Activated CD8-positive, alpha-beta memory T cell treated with anti-CD3 and anti-CD28 coated beads for 48 hours (primary cell): ENCODE results near the gene PDE11A.
"Not testable (repeated sequence)": the region's sequence is repeated elsewhere in the genome, so short reads cannot be mapped to it uniquely, and the experiment has no call there.

ENCODE experiments used
- DNase-seq, 3 experiments: peaks; one replicate each; pipeline ENCODE4 v3.0.0-alpha.2; 2020; ENCODE audit warnings: low read depth in 2 of 3, low spot score in 2 of 3

PDE11A gene

DNA sequence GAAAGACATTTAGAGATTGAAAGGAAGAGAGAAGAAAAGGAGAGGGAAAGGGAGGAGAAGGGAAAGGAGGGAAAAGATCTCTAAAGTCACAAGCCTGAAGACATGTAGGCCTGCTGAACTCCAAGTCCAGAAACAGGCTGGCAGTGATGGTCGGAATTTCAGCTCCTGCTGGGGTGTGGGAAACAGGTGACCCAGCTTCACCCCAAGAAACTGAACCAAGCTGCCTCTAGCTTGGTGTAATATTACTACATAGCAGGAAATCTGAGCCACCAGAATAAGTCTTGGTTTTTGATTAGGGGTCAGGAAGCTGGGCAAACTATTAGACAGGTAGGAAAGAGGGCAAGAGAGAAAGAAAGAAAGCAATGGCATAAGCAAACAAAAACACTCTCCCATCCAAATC is 185.8 kb downstream of the PDE11A start:
- DNase-seq = no peak

DNA sequence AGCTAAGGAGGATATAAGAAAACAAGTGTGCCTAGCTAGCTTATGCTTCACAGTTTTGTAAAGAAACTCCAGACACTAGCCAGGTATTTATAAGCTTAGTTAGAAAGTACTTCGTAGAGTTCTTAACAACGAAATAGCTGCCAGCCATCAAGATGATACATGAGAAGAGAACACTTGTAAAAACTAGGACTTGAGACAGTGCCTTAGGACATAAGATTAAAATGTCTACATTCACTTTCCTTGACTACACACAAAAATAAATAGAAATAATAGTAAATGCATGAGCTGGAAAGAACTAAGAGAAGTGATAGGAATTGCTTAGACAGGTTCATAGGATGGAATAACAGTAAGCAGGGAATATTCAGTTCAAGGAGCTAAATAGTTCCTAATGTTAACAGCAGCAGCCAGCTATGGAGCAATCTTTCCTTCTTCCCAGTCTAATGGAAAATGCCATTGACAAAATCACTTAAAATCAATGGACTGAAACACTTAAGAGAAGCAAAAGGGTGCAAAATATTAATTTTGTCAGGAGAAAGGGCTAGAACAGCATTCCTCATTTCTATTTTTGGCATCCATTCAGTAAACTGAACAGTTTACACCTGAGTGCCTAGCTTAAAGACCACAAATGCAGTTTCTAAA is 186.6 kb downstream of the PDE11A start:
- DNase-seq = no peak

DNA sequence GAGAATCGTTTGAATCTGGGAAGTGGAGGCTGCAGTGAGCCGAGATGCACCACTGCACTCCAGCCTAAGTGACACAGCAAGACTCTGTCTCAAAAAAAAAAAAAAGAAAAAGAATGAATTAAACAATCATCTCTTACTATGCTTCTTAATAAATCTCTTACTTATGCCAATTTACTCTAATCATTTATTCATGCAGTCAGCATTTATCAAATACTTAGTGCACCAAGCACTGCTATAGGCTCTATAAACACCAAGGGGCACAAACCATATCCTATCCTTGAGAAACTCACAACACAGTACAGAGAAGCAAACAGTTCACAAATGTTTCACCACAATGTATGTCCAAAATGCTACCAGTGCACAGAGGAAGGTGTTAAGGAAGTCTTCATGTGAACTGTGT is 189.4 kb downstream of the PDE11A start:
- DNase-seq = no peak

DNA sequence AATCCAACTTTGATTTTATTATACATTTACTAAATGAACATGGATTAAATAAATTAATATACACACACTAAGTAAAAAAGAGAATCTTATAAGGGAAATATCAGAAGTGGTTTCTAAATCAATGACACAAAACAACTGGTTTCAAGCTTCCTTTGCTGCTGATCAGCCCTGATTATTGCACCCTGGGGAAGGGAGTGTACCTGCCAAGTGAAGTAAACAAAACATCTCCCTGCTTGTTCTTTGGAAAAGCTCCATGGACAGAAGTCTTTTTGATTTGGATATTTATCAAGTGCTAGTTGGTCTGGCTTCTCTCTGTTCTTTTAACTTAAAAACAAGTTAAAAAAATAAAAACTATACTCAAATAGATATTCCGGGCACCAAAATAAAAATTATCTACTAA is 190.1 kb downstream of the PDE11A start:
- no peak for DNase-seq

DNA sequence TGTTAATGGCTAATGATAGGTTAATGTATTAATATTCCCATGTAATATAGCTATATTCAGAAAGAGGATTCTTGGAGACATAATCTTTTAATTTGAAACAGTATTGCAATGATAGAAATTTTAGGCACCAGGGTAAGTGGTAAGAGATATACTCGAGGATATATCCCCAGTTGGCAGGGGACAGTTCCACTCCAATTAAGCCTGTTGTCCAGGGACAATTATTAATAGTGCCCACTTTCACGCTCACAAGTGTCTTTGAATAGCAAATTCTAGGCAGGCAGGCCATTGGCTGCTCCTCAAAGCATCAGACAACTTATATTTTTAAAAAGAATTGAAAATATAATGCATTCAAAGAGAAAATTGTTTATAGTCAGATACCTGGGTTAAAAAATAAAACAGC is 190.7 kb downstream of the PDE11A start:
- no peak for DNase-seq

DNA sequence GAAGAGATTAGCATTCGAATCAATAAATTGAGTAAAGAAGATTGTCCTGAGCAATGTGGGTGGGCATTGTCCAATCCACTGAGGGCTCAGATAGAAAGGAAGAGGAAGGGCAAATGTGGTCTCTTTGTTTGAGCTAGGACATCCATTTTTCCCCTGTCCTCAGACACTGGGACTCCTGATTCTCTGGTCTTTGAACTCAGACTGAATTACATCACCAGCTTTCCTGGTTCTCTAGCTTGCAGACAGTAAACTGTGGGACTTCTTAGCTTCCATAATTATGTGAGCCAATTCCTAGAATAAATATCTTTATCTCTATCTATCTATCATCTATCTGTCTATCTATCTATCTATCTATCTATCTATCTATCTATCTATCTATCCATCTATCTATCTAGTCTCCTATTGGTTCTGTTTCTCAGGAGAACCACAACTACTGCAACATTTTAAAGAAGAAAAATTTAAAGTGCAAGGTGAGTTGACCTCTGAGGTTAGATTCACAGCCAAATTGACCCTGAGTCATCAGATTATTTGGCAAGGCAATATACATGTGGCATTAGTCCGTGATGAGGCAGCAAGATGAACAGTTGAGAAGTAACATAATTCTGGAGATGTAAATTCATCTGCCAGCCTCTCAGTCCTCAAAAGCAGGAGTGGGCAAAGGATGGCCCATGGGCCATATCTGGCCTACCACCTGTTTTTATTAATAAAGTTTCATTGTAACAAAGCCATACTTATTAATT is 191.4 kb downstream of the PDE11A start:
- no peak for DNase-seq

DNA sequence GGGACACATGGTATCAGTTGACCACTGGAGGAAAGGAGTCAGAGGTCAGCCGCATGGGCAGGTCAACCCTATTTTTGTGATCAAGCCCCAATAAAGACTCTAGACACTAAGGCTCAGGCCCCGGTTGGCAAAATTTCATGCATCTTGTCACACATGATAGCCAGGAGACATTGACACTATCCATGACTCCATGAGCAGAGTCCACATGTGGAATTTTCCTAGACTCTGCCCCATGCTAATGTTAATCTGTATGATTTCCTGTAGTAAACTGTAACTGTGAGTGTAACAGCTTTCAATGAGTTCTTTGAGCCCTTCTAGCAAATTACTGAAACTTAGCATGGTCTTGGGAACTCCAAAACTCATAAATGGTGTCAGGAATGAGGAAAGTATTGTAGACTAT is 192.3 kb downstream of the PDE11A start:
- no peak for DNase-seq

DNA sequence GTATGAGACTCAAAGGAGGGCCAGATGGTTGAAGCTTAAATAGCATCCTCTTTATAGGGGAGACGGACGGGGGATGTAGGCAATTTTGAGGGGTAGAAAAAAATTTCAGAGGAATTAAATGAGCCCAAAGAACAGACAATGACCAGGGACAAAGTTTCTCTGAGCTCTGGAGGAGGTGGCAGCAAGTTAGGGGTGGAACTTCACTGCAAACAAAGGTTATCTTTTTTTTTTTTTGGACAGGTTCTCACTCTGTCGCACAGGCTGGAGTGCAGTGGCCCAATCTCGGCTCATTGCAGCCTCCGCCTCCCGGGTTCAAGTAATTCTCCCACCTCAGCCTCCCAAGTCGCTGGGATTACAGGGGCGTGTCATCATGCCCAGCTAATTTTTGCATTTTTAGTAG is 195.6 kb downstream of the PDE11A start:
- no peak for DNase-seq

DNA sequence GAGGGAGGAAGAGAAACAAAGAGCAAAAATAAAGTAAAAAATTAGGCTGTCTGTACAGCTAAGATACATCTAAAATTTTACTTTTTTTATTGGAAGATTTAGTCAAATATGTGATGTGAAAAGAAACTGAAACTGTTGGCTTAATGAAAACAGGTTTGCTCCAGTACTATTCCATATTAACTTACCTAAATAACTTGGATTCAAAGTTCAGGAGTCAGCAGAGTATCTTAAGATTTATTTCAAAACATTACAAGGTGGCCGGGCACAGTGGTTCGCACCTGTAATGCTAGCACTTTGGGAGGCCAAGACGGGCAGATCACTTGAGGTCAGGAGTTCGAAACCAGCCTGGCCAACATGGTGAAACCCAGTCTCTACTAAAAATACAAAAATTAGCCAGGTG is 197.9 kb downstream of the PDE11A start:
- DNase-seq = no peak

DNA sequence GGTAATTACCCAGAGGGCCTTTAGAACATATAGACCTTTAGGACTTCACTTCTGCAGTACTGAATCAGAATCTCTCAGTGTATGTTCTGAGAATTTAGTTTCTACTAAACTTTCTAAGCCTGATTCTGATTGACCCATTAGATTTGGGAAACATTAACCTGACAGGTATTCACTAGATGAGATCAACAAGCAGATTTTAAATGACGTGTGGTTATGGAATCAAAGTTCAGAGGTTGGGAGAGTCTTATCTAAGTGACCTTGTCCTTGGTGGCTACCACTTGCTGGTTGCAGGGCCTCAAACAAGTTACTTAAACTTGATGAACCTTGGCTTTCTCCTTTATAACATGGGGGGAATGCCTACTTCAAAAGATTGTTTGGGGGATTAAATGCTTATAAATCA is 198.7 kb downstream of the PDE11A start:
- no peak for DNase-seq

DNA sequence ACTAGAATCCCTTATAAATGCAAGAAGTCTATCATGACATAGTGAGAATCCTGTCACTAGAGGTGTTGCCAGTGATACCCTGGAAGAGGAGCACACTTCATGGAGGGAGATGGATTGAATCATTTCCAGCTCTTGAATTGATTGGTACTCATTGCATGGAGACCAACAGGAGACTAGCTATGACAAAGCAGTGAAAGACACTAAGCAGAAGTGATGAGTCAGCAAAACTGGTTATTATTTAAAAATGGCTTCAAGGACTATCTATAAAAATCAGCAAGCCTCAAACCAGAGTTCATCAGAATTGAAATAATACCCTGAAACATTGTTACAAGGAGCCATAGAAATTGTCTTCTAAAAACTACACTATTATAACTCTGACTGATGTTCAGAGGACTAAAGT is 200.3 kb downstream of the PDE11A start:
- no peak for DNase-seq

DNA sequence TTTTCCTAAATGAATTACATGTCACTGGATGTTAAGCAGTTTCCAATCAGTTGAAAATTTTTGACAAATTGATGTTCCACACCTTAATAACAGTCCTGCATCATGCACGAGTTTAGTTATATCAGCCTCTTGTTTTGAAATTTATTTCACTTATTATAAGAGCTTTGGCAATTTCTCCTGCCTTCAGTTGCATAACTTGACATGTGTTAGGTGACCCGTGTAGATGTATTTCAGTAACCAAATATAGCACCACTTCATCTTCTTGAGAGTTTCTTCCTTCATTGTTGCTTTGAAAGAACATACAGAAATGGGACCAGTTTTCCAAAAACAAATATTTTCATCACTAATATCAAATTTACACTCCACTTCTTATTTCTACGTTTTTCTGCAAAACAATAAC is 202.7 kb downstream of the PDE11A start:
- DNase-seq = no peak

DNA sequence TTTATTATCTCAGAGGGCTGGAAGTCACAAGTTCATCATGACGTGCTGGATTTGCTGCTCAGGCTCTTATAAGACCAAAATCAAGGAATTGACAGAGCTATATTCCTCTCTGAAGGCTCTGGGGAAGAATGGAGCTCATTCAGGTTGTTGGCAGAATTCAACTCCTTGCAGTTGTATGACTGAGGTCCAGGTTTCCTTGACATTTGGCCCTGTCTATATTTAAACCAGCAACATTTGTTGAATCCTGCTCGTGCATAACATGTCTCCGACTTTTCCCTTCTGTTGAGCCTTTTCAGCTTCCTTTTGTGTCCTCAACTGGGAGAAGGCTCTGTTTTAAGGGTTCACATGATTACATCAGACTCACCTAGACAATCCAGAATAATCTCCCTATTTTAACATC is 203.4 kb downstream of the PDE11A start:
- no peak for DNase-seq

DNA sequence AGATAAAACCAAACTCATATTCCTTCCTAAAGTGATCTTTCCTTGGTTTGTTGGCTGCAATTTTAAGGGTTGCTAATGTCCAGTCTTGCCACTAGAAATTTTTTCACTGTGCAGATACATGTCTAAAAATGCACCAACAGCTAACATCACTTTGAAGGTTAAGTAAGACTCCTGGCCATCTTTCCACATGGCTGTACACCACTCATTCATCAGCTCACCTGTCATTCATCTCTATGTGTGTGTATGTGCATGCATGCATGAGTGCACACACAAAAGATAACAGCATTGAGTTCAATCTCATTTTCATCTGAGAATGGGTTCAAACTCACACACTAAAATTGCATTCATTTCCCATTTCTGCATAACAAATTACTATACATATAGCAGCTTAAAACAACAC is 203.8 kb downstream of the PDE11A start:
- no peak for DNase-seq

DNA sequence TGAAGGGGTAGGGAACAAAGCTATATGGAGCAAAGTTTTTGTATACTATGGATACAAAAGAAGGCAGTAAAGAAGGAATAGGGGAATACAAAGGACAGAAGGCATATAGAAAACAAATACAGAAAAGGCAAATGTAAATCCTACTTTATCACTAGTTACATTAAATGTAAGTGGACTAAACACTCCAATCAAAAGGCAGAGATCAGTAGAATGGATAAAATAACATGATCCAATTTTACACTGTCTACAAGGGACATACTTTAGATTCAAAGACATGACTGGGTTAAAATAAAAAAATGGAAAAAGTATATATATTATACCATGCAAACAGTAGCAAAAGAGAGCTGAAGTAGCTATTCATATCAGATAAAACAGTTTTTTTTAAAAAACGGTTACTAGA is 215.0 kb downstream of the PDE11A start:
- DNase-seq = no peak

DNA sequence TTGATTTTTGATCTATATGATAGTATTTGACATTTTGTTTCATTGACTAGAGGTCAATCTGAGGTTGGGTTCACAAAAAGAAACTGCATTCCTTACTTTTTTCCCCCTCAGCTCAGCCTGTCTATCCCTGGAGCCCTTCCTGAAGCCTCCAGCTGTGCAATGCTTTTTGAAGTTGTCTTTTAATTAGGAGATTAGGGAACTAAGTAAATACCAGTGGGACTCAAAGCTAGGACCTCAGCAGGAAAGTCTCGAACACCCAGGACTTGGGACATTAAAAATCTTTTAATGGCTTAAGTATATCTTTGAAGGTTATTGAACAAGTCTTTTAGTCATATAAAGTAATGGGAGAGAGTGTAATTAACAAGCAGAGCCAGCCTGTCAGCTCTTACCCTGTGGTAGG is 220.2 kb downstream of the PDE11A start:
- DNase-seq = no peak

DNA sequence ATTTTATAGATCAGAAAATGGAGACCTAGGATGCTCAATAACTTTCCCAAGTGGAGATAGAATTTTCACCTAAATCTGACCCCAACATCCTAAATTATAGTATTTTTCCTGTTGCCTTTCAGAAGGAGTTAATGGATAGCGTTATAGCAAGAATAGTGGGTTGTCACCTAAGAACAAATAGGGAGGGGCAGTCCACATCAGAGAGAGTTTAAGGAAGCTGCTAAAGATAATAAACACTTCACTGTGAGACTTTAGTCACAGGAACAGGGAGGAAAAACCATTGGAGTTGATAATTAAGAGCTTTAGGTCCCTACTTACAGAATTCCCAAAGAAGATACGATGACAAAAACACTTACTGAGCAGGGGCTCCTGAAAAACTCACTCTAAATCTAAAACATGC is 229.4 kb downstream of the PDE11A start:
- DNase-seq = no peak

DNA sequence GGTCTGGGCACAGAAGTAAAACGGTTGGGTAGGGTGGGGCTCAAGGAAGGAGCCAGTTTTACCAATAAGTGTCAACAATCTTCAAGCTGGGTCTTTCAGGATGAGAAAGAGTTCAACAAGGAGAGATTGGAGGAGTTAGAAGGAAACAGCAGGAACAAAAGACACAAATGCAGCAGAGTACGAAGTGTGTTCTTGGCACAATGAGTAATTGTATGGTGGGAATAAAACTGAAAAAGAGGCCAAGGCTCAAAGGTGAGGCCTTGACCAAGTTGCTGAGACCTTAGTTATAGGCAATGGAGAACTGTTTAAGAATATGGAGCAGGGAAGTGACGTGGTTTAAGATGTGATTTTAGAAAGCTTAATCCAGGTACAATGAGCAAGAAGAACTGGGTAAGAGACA is 230.3 kb downstream of the PDE11A start:
- DNase-seq = no peak

DNA sequence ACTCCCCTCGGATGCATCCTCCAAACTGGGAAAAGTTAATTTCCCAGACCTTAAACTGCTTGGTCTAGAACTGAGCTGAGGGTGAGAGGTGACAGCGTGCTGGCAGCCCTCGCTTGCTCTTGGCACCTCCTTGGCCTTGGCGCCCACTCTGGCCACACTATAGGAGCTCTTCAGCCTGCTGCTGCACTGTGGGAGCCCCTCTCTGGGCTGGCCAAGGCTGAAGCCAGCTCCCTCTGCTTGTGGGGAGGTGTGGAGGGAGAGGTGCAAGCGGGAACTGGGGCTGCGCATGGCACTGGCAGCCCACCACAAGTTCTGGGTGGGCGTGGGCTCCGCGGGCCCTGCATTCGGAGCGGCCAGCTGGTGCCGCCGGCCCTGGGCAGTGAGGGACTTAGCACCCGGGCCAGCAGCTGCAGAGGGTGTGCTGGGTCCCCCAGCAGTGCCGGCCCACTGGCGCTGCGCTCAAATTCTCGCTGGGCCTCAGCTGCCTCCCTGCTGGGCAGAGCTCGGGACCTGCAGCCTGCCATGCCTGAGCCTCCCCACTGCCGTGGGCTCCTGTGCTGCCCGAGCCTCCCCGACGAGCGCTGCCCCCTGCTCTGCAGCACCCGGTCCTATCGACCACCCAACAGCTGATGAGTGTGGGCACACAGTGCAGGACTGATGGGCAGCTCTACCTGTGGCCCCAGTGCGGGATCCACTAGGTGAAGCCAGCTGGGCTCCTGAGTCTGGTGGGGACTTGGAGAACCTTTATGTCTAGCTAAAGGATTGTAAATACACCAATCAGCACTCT is 237.0 kb downstream of the PDE11A start:
- not testable (repeated sequence) for DNase-seq

DNA sequence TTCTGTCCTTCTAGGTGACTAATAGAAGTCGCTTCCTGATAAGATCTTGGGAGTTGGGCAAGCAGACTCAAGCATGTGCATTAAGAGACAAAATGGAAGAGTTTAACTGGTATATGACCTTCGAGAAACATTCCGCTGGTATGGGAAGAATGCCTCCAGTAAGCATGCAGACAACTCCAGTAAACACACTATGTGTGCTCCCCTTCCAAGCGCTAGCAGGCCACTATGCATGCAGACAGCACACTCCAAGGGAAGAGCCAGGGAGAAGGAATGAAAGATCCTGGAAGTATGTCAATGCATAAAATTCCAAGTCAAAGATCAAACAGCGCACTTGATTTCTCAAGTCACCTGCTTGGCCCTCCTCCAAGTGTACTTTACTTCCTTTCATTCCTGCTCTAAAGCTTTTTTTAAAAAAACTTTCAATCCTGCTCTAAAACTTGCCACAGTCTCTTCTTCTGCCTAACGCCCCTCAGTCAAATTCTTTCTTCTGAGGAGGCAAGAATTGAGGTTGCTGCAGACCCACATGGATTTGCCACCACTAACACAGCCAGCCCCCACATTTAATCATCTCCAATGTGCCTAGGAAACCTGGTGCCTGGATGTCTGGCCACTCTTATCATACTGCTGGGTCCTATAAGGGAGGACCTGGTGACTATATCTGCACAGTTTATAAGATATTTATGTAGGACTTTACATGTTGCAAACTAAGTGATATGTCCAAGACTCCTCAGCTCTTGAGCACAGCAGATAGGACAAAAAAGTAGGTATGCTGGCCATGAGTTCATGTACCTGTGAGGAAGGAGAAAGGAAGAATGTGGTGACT is 239.8 kb downstream of the PDE11A start:
- DNase-seq = no peak

DNA sequence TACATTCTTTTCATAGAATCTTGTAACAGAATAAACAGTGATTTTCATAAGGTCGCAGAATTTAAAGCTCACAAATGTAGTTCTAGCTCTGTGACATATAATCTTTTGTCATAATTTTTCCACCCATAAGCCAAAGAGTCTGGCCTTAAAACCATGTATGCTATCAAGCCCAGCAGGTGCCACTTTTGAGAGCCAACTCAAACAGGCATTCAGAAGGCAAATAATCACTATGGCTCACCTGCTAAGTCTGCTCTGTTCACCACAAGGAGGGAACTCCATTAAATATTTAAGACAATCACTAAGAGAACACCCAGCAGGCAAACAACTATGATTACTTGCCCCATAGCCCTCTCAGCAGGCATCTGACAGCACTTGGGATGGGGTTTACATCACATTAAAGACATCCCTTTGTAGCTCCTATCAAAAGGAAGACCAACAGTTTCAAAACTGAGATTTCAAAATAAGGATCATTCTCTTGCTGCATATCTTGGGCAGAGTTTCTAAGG is 241.6 kb downstream of the PDE11A start:
- no peak for DNase-seq
